Activated gamma-delta T cell (primary cell): ENCODE data around the gene NADK2.

ENCODE experiments used
- DNase-seq: peaks from one replicate; lab custom pipeline; 2025; lab: John Stamatoyannopoulos, UW

The NADK2 gene

DNA sequence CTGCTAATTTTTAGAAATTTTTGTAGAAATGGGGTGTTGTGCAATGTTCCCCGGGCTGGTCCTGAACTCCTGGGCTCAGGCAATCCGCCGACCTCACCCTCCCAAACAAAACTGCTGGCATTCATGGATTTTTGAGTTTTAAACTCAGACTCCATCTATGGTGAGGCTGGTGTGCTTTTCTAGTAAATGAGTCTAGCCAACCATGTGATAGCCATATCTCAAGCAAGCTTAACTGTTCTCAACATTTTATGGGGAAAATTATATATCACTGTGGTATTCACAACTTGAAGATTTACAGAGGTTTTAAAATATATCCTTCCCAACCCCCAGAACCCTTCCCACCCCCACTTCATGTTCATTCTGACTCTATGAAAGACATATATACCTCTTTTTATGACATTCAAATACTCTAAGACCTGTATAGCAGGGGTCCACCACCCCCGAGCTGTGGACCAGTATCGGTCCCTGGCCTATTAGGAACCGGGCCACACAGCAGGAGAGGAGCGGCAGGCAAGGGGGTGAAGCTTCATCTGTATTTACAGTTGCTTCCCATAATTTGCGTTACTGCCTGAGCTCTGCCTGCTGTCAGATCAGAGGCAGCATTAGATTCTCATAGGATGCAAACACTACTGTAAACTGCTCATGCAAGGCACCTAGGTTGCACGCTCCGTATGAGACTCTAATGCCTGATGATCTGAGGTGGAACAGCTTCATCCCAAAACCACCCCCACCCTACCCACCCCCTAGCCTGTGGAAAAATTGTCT, 4.5 kb upstream of the NADK2 start:
- no peak for DNase-seq

DNA sequence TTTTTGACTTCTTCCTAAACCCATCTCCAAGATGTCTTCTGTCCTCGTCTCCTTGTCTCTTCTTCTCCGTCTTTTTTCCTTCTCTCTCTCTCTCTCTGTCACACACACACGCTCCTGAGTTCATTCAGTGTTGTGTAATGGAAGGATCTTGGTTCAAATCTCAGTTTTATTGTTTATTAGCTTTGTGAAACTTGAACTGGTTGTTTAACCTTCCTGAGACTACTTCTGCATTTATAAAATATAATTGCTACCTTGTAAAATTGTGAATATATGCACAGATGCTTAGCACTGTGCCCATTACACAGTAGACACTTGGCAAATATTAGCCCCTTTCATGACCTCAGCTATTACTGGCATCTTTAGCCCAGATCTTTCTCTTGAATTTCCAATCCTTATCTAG, 2.4 kb upstream of the NADK2 start:
- no peak for DNase-seq

DNA sequence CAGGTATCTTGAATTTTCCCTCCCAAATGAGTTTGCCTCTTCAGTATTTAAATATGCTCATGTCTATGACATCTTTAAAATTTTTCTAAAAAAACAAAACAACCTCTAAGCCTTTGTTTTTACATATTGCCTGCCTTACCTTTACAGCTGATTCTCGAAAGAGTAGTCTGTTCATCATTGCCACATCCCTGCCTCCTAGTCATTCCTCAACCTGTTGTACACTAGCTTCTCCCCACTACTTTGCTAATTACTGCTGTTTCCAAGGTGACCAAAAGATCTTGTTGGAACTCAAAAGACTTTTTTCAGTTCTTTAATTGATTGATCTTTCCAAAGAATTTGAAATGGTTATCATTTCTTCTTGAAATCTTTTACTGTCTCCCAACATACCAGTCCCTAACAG, 1.9 kb upstream of the NADK2 start:
- DNase-seq = no peak

DNA sequence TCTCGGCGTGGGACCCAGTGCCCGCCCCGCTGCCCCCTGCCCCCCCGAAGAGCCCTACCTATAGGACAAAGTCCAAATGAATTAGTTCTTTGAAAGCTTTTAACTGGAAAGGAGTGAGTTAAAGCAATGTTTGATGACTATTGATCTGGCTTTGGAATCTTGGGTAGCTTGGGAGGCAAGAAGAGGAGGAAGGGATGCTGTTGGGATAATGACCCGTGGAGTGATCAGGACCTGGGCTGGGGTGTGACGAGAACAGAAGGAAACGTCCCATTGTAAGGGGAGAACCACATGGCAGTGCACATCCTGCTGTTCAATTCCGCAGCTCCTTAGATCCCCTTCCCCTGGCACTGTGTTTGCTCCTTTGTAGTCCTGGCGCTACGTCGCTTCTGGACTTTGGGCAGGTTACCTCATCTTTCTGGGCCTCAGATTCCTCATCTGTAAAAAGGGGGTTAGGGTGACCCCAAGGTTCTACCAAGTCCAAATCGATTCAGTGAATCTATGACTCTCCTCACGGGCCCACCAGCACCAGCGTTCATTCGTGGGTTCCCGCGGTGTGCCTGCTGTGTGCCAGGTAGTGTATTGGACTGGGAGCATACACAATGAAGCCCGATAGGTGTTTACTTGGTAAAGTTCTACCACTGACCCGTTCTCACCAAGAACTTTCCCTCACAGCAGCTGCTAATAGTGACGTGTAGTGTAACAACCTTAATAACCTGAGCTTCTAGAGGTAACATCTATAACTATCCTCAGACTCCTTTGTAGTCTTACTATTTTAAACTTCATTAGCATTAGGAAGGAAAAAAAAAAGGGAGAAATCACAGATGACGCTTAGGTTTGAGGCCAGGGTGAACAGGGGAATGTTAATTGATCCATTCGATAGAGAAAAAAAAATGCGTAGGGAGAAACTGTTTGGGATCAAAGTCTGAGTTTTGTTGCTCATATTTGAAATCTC, 1.1 kb upstream of the NADK2 start:
- DNase-seq = no peak

DNA sequence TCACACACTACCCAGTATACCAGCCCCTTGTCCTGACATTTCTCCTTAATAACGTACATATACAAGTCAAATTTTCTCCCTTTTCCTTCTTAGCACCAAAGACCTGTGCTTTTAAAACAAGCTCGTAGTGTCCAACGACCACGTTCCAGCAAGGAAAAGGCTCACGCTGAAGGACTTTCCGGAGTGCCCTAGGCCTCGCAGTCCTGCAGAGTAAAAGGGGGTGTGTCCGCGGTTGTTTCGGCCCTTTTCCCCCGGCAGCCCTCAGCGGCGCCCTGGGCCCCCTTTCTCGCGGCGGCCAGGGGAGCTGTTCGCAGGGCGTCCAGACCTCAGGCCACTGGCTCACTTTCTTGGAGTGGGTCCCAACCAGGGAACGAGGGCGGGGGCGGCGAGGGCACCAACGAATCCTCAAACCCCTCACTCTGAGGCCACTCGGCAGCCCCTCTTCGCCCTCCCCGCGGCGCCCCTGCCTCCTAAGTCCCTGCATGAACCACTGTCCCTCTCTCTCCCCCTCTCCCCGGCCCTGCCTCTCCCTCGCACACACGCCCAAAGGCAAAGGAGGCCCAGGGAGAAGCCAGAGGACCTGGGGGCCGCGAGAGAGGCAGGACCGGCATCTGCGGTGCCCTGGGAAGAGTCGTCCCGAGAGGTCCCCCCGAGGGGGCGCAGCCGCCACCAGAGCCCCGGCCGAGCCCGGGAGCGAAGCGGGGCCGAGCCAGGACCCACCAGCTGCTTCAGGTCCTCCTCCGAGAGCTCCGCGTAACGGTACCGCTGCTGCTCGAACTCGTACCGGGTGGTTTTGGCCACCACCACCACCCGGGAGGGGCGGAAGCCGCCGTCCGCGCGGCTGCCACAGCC, 720 bp downstream of the NADK2 start:
- DNase-seq = peak; percentile 17

DNA sequence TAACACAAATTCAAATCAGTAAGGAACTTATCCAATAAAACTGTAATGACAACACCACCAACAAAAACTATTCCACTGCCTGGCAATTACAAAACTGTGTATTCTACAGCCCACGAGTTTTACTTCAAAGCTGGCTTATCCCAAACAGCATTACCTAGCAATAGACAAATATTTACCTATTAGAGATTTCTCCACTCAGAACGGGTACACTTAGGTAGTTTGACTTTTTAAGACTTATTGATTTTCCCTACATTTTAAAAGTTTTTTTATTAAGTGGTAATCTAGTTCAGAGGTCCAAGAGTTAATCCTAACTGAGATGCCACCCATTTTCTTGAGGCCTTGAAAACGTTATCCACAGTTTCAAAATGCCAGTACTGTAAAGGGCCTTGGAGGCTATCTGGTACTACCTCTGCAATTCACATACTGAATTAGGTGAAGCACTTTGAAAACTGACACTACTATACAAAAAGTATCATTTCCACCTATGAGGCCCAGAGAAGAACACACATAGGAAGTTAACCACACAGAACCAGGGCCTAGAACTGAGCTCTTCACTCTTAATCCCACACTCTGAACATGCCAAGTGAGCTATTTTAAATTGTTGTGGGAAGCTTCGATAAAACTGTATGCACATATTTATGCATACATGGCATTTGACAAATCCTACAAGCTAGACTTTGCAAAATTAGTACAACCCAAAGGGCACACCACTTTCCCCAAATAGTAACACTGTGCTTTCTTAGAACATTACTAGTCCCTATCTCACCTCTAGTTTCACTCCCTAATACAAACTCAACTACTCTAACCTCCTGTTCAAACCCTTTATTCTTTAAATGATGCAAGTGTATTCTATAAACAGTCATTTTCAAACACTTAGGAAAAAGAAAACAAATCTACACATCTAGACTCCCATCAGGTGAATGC, 2.1 kb downstream of the NADK2 start:
- no peak for DNase-seq

DNA sequence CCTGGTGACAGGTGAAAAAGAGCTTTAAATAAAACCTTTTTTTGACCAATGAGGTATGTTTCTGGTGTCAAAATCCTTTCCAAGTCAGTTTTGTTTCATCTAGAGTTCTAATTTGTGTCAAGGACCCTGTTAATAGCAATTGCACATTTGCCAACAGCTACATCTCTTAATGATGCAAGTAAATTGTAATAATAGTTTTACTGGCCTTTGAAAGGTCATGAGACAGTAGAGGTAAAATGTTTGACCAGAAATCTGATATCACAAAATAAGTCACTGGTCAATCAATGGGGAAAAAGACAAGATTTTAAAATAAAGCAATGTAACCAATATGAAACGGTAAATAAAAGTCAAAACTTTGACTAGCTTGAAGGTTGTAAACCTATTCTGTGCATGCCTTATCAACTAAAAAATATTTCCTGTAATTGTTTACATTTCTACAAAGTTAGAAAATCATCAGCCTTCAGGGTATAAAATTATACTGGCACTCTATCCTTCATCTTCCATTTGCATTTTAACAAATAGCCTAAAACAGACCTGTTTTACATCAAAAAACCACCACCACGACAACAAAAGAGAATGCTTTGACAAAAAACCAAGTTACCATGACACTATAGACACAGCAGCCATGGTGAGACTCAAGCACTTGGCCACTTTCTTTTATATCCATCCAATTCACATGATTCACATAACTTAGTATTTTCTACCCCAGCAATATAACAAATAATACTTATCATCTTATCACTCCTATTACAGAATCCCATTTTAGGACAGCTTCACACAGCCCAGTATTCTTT, 3.0 kb downstream of the NADK2 start:
- no peak for DNase-seq

DNA sequence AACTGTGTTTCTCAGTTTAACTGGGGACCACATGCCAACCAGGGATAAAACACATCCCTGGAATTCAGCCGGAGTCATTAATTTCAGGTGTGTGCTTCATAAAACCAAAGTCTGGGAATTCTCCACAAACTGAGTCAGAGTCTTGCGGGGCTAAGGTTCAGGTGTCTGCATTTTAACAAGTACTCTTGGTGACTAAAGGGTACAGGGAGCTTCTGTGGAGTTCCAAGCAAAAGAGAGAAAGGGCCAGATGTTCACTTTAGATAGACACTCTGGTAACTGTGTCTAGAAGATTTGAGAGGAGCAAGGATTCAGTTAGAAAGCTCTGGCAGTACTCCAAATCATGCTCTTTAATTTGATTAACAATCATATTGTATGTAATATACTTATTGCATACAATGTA, 4.0 kb downstream of the NADK2 start:
- DNase-seq = no peak

DNA sequence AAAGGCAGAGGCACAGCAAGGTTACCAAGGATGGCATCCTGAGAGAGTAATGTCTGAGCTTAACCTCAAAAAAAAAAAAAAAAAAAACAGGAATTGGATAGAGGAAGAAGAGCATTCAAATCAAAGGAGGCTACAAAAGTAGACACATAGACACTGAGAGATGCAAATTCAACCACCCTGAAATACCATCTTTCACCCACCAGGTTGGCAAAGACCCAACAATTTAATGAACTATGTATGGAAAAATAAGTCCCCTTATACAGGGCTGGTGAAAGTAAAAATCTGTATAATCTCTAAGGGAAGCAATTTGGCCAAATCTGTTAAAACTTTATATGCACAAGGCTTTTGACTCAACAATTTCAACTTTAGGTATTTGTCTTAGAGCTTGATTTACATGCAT, 4.9 kb downstream of the NADK2 start:
- DNase-seq = no peak

DNA sequence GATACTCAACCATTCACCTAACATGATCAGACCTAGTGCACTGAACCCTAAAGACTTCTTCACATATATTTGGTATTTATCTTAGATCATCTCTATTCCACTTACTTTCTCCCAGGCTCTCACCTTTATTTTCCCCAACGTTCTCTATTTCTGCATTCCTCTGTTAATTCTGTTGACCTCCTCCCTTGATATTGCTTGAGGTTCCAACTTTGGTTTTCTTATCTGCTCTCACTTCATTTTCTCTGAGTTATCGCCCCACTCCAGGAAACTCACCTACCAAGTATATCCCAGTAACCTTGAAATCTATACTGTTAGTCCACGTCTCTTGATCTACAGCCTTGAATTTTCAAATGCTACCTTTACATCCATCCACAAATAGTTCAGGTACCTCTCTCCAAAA, 9.2 kb downstream of the NADK2 start:
- DNase-seq = no peak

DNA sequence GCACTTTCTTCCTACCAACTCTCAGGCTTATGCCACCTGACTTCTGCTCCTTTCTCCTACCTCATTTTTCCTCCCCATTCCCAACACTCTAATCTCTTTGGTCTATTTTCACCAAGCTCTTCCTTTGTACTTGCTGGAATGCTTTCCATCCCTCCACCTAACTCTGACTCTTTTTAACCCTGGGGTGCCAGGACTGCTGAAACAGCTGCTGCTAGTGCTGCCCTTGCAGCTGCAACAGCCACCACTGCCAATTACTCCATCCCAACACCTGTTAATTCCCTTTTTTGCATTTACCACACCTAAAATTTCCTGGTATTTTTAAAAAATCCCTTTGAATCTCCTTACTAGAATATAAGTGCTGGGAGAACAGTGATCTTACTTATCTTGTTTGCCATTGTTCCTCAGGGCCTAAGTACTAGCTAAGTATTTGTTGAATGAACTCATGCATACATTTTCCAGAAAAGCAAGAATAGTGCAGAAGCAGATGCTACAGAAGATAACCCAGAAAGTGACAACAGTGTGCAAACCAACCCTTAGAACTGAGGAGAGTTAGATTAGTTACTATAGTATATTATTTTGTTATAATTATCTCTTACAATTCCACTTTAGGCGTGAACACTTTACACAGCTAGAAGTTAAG, 11.5 kb downstream of the NADK2 start:
- no peak for DNase-seq

DNA sequence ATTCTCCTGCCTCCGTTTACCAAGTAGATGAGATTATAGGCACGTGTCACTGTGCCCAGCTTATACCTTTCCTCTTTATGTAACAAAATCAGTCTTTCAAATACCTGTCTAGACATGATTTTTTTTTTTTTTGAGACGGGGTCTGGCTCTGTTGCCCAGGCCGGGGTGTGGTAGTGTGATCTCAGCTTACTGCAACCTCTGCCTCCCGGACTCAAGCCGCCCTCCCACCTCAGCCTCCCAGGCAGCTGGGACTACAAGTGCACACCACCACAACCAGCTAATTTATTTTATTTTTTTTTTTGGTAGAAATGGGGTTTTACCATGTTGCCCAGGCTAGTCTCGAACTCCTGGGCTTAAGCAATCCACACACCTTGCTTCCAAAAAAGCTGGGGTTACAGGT, 13.2 kb downstream of the NADK2 start:
- no peak for DNase-seq

DNA sequence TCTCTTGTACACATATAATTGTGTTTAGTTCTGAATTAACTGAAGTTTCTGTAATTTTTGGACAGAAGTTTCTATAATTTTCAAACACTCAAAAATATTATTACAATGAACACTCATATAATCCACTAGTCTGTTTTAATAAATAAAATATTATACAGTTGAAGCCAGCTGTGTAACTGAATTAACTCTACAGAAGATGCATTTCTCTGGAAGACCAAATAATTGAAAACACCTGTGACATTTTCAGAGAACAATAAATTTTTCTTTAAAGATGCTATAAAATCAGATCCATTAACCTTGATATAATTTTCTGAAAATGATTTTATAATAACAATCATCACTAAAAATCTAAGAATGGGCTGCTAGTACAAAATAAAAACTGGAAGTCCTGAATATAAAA, 14.7 kb downstream of the NADK2 start:
- DNase-seq = no peak

DNA sequence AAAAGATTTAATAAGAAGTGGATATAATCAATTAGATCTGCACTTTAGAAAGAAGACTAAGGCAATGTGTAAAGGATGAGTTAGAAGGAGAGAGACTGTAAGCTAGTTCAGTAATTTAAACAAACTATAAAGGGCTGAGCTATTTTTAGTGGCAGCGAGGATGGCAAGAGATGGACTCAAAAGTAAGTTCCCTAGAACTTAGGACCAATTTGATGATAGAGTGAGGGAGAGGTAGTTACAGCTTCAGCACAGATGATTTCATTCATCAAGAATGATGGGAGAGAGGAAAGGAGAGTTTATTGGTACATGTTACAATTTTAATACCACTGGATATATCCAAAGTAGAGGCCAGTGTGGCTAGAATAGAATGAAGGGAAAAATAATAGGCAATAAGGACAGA, 19.1 kb downstream of the NADK2 start:
- no peak for DNase-seq

DNA sequence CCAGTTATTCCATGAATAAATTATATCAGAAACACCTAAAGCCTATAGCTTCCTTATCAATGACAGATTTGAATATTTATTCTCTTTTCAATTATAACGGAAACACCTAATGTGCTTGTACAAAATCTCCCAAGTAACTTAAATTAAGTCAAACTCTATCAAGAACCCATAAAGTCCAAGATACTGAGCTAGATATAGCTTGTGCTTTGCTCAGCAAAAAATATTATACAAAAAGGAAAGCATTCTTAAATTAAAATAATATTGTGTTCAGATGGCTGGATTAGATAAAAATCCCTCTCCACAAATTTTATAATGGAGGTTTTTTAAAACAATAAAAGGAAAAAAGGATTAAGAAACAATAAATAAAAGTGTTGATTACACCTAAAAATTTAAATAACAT, 23.7 kb downstream of the NADK2 start:
- DNase-seq = no peak

DNA sequence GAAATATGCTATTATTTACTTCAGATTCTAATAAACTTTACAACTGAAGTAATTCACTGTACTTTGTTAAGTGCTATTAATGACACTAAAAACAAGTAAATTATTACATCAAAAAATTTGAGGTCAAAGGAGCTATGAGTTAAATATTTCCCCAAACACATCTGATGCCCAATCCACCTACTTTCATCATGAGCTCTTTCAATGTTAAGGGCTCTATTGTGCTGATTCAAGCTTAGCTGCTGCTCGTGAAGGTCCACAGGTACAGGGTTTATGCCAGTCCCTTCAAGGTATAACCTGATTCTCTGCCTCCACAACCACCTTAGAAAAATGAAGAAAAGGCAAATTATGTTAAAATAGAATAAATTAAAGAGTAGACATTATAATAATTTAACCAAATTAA, 24.2 kb downstream of the NADK2 start:
- DNase-seq = no peak

DNA sequence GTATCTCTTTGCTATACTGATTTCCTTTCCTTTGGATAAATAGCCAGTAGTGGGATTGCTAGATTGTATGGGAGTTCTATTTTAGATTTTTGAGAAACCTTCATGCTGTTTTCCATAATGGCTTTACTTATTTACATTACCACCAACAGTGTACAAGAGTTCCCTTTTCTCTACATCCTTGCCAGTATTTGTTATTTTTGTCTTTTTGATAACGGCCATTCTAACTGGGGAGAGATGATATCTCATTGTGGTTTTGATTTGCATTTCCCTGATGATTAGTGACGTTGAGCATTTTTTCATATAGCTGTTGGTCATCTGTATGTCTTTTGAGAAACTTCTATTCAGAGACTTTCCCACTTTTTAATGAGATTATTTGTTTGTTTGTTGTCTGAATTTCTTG, 25.8 kb downstream of the NADK2 start:
- no peak for DNase-seq

DNA sequence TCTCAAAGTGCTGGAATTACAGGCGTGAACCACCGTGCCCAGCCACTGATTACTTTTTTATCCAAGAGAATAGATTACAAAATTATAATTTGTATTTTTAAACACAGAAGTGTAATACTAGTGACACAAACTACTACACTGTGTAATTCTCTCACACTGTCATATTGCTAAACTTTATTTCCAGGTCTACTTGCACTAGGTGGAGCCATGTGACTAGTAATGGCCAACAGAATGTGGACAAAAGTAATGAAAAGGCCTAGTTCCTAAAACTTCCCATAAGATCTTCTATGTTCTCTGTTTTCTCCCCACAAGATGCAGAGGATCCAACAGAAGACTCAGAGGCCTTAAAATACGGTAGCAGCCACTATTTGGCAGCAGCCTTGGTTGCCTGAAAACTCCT, 27.3 kb downstream of the NADK2 start:
- DNase-seq = no peak

DNA sequence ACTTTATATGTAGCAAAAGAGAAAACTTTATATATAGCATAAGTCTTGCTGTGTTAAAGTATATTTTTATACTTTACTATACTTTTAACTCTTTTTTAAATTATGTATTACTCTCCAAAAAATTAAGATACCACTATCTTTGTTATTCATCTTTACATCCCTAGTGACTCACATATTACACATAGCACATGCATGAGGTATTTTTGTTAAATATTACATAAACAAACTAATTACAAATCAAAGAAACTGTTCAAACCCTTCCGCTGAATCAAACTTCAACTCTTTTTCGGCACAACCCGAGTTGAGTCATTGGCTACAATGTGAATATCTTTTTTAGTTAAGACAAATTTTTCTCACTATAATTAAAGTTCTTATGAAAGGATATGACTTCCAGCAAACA, 32.1 kb downstream of the NADK2 start:
- DNase-seq = no peak

DNA sequence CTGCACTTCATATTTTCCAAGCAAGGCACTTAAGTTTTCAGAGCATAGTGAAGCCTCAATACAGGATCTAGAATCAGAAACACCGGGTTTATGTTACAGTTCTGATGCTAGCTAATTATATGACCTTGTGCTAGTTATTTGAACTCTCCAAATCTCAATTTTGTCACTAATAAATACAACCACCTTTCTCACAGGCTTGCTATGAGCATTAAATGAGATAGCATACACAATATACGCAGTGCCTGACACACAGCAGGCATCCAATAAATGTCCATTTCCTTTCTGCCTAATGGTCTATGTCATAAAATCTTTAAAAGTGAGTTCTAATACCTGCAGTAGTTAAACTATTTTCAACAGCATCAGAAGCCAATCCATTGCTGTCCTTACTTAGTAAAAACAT, 32.9 kb downstream of the NADK2 start:
- no peak for DNase-seq
